ENCODE results near the gene EXT2. TPM values are rescaled to one million over a fixed set of nuclear protein-coding genes. Genes with fewer than 3 reads are reported as not detected.

EXT2 gene
- total RNA-seq, 1 donor from 2014 or later, result 140 TPM

DNA sequence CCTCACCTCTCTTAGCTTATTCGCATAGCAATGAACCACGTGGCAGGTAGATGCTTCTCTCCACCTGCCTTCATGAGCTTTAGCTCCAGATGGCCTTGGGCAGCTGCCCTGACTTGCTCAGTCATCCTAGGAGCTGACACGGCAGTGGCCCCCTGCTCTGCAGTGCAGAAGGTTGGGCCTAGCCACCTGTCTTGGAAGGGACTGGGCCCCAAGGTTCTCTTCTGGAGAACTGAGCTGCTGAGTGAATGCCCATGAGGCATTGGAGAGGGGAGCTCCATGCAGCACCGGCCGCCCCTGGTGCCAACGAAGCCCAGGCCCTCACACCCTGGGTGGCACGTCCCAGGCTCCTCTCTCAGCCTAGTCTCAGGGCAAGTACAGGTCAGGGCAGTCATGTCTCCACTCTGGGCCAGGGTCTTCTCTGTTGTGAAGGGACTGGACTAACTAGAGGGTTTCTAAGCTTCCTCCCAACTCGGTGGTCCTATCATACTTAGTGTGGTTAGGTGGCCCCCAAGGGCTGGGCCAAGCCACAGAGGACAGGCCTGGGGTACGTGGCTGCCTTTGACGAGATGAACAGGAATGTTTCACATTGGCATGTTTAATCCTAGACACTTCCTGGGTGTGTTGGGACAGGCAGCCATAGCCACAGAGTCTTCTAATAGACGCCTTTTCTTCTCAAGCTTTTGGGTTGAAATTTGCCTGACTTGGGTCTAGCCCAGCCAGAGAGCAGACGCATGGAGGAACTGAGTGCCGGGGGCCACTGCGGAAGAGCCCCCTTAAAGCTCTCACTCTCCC is 166.5 kb downstream of the EXT2 start:
- H3K4me3 ChIP-seq (ENCODE audit: low read depth, low read length), result no peak overlapping the region
- DNase-seq (ENCODE audit: low read depth), result no peak
- no peak for TF ChIP-seq CTCF (conservative IDR thresholded peaks at IDR 0.05; ENCODE audit: low read depth, low read length)

GRCh38 chr11:44263738-44264437 is 168.4 kb downstream of the EXT2 start:
- no peak for DNase-seq (ENCODE audit: low read depth)
- H3K4me3 ChIP-seq (ENCODE audit: low read depth, low read length), result no peak overlapping the region
- TF ChIP-seq CTCF (conservative IDR thresholded peaks at IDR 0.05; ENCODE audit: low read depth, low read length), result no peak

- H3K4me3 ChIP-seq (ENCODE audit: low read depth, low read length), result no peak overlapping the region
- DNase-seq (ENCODE audit: low read depth), result no peak
- TF ChIP-seq CTCF (conservative IDR thresholded peaks at IDR 0.05; ENCODE audit: low read depth, low read length), result no peak
These were observed 168.9 kb downstream of the EXT2 start for GRCh38 chr11:44264438-44264749.

DNA sequence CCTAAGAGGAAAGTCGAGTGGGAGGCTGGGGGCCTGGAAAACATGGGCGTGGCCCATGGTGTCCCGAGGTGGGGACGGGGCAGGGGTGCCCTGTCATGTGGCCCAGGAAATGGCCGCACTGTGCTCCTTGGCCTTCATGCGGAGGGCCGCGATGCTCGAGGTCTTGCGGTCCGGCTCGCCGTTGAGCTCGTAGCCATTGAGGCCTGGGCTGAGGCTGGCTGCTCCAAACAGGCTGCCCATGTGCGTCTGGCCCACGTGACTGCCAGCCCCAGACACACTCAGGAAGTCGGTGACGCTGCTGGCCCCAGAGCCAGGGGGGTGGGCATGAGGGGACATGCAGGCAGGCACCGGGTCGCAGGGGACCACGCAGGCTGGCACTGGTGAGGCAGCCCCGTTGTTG is 169.3 kb downstream of the EXT2 start:
- no peak for TF ChIP-seq CTCF (conservative IDR thresholded peaks at IDR 0.05; ENCODE audit: low read depth, low read length)
- DNase-seq (ENCODE audit: low read depth), result no peak
- H3K4me3 ChIP-seq (ENCODE audit: low read depth, low read length), result no peak overlapping the region

DNA sequence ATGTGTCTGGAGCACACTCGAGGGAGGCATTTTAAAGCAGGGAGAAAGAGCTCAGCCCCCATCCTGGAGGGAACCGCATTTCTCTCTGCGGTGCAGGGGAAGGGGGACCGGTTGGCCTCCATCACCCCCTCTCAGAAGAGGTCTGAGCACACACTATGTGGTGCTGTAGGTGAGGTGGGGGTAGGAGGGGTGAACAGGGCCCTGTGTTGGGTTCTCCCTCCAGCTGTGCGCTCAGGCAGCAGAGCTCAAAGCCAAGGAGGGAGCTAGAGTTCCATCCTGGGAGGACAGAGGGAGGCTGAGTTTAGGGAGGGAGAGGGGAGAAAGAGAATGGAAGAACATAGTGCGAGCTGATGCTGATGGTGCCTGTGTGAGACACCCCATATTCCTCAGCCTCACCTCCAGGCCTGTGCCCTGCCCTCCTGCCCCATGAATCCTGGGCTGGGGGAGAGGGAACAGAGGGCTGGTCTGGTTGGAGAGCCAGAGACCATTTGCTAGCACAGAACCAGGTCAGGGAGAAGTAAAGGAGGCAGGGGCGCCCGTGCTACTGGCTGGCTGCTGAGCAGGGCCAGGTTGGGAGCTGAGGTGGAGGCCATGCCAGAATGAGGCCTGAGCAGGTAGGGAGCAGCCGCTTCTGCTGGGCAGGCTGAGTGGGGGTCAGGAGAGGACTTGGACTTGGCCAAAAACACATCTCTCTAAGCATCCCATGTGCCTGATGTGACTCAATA is 170.7 kb downstream of the EXT2 start:
- no peak overlapping the region for H3K4me3 ChIP-seq (ENCODE audit: low read depth, low read length)
- DNase-seq (ENCODE audit: low read depth), result no peak
- no peak for TF ChIP-seq CTCF (conservative IDR thresholded peaks at IDR 0.05; ENCODE audit: low read depth, low read length)

DNA sequence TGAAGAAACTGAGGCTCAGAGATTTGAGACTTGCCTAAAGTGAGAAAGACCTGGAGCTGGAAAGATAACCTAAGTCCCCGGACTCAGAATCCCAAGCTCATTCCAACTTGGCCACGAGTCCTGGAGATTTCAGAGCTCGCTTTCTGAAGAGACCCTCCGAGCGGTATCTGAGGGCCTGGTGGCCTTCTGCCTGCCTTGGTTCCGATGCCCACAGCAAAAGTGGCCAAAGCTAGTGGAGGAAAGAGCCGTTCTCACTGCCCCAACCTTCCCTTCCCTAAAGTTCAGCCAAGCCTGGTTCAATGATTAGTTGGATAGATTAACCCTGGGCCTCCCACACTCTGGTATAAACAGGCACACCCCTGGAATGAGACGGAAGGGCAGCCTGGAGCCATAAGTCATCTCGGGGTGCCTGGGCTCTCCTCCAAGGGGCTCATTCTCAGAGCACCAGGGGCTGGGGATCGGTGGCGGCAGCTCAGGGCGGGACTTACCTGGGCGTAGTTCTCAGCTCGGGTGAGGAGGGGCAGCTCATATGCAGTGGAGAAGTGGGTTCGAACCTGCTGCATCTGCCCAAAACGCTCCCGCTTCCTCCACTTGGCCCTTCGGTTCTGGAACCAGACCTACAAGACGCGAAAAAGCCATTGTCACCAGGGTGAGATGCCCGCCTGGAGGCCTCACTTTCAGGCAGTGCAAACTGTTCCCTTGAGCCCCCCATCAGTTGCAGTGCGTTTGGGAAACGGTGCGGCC is 171.7 kb downstream of the EXT2 start:
- no peak for DNase-seq (ENCODE audit: low read depth)
- no peak for TF ChIP-seq CTCF (conservative IDR thresholded peaks at IDR 0.05; ENCODE audit: low read depth, low read length)
- no peak overlapping the region for H3K4me3 ChIP-seq (ENCODE audit: low read depth, low read length)
